Upper lobe of left lung (tissue), 6 donors: ENCODE data around the gene CPT1A. TPM values are rescaled to one million over a fixed set of nuclear protein-coding genes. Genes with fewer than 3 reads are reported as not detected.

Experiments
- ATAC-seq, 2 donors: fragments of 200-7000 bp; cut with Tn5 transposase; one replicate each; pipeline ENCODE4 v1.9.1; 2022; ENCODE audit warnings: mild to moderate bottlenecking in 2 of 2, moderate library complexity in 2 of 2; ENCODE audit not compliant: low FRiP score in 2 of 2
- DNase-seq, 2 donors: peaks; one replicate each; pipeline ENCODE4 v3.0.0-alpha.2; 2019 to 2020
- H3K27ac ChIP-seq, 4 donors: fragments of 200-600 bp; sonication (generic); one replicate each; pipeline ENCODE4 v1.5.1; 2016 to 2019
- H3K27me3 ChIP-seq, 4 donors: fragments of 200-600 bp; sonication (generic); one replicate each; pipeline ENCODE4 v1.5.1; 2017 to 2019
- H3K36me3 ChIP-seq, 4 donors: fragments of 200-600 bp; sonication (generic); one replicate each; pipeline ENCODE4 v1.5.1; 2016 to 2019
- H3K4me1 ChIP-seq, 4 donors: fragments of 200-600 bp; sonication (generic); one replicate each; pipeline ENCODE4 v1.5.1; 2018 to 2019
- H3K4me3 ChIP-seq, 4 donors: fragments of 200-600 bp; sonication (generic); one replicate each; pipeline ENCODE4 v1.5.1; 2017 to 2019; ENCODE audit warnings: mild to moderate bottlenecking in 2 of 4, moderate library complexity in 1 of 4
- H3K9me3 ChIP-seq, 4 donors: fragments of 200-600 bp; sonication (generic); one replicate each; pipeline ENCODE4 v1.5.1; 2018 to 2019
- CTCF ChIP-seq, 6 experiments: fragments of 450-650 bp in 4 of 6; fragments of 200-600 bp in 2 of 6; sonication (generic) in 2 of 6; IDR thresholded peaks; one replicate each; pipeline ENCODE4 v1.5.1; 2016 to 2019; ENCODE audit warnings: antibody characterized with exemption in 6 of 6
- EP300 ChIP-seq, 4 donors: sonication (generic); formaldehyde crosslinking; IDR thresholded peaks; one replicate each; pipeline ENCODE4 v1.5.1; 2017; ENCODE audit warnings: antibody characterized with exemption in 4 of 4, control low read depth in 2 of 4
- POLR2A ChIP-seq, 4 donors: fragments of 450-650 bp; IDR thresholded peaks; one replicate each; pipeline ENCODE4 v1.5.1; 2016 to 2017; ENCODE audit warnings: antibody characterized with exemption in 4 of 4, mild to moderate bottlenecking in 2 of 4
- POLR2AphosphoS5 ChIP-seq, 2 donors: sonication (generic); formaldehyde crosslinking; IDR thresholded peaks; one replicate each; pipeline ENCODE4 v1.5.1; 2017; ENCODE audit warnings: antibody characterized with exemption in 2 of 2
- WGBS, 2 donors: methylation state at CpG; one replicate each; pipeline ENCODE4 v1.1.5; 2017 to 2018; 5-methylcytosine and 5-hydroxymethylcytosine counted together
- total RNA-seq, 6 donors: library from RNA; depleted of rRNA in 4 of 6; stranded (reverse); fragments of >200 nt in 4 of 6; gene quantifications; one replicate each; pipeline versions ENCODE4 v1.1.0 to v1.2.1, GENCODE V29; 2016 to 2021
- donor health status: DM: no; HTN: no; CAD: no; lungs with moderate emphysema.
- donor health status: DM: no; HTN: yes; CAD: no; lungs with severe emphysema.

Gene CPT1A
- total RNA-seq, 6 donors from 2014 or later, result 38.2 to 91.8 (median 63.3) TPM

DNA sequence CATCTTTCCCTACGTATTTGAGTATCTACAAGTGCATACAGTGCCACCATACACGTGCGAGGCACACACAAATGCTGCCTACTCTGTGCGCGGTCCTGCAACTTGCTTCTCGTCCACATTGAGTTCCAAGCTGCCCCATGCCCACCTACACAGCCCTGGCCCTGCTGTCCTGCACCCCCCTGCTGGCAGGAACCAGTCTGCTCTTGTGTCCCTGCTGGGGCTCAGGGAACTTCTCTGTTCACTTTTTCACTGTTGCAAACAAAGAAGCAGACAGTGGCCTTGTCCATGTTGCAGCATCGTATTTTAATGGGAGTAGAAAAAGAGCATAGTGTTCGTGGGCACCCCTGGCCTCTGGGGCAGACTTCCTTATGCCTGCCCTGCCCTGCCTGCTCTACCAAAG is 14.0 kb downstream of the CPT1A start:
- peaks cover 31 to 55% (median 45%) of the 10 kb centered on the region in 4 donors for H3K4me1 ChIP-seq
- no peaks in the 10 kb centered on the region for H3K27me3 ChIP-seq
- DNase-seq (no peak), ATAC-seq (peak; percentile 25 to 33)
- 58 to 74% methylated on average over 7 to 8 of the region's 8 CpGs for WGBS, 2 donors
- peak overlapping the region in 1 of 4 donors; percentile 52 for H3K27ac ChIP-seq
- no peaks in the 10 kb centered on the region for H3K9me3 ChIP-seq
- H3K4me3 ChIP-seq, result no peak overlapping the region
- H3K36me3 ChIP-seq, result peaks cover 0 to 19% (median 4%) of the 10 kb centered on the region in 4 donors
- TF ChIP-seq POLR2A (IDR thresholded peaks at IDR 0.05), result no peak
- TF ChIP-seq EP300 (IDR thresholded peaks at IDR 0.05), result no peak
- peak in 1 of 6 experiments; percentile 8 for TF ChIP-seq CTCF (IDR thresholded peaks at IDR 0.05)

GRCh38 chr11:68826726-68827125 is 15.0 kb downstream of the CPT1A start:
- ATAC-seq, result no peak
- 92 to 97% methylated on average over 9 of the region's 9 CpGs for WGBS, 2 donors

GRCh38 chr11:68825571-68825970 is 16.1 kb downstream of the CPT1A start:
- Histone ChIP-seq H3K4me3 (no peak overlapping the region), H3K36me3 (peaks cover 0 to 29% (median 4%) of the 10 kb centered on the region in 4 donors), H3K9me3 (no peaks in the 10 kb centered on the region), H3K27me3 (no peaks in the 10 kb centered on the region), H3K27ac (no peak overlapping the region), H3K4me1 (peaks cover 22 to 41% (median 28%) of the 10 kb centered on the region in 4 donors)
- DNase-seq (peak in 1 of 2 donors; percentile 70), ATAC-seq (peak; percentile 30 to 76)
- TF ChIP-seq CTCF (IDR thresholded peaks at IDR 0.05) (peak in 3 of 6 experiments; percentile 13 to 42 (median 27)), POLR2A (IDR thresholded peaks at IDR 0.05) (no peak)
- 30 to 31% methylated on average over 4 to 7 of the region's 7 CpGs for WGBS, 2 donors

More at GRCh38 chr11:68826726-68827125, 15.0 kb downstream of the CPT1A start:
- Histone ChIP-seq H3K4me3 (no peak overlapping the region), H3K27ac (no peak overlapping the region), H3K4me1 (peaks cover 22 to 47% (median 36%) of the 10 kb centered on the region in 4 donors), H3K27me3 (no peaks in the 10 kb centered on the region), H3K9me3 (no peaks in the 10 kb centered on the region), H3K36me3 (peaks cover 0 to 27% (median 4%) of the 10 kb centered on the region in 4 donors)
- TF ChIP-seq EP300 (IDR thresholded peaks at IDR 0.05) (no peak), POLR2A (IDR thresholded peaks at IDR 0.05) (no peak), CTCF (IDR thresholded peaks at IDR 0.05) (no peak), POLR2AphosphoS5 (IDR thresholded peaks at IDR 0.05) (no peak)
- DNase-seq, result no peak

- DNase-seq (no peak), ATAC-seq (no peak)
- 87 to 97% methylated on average over 5 of the region's 5 CpGs for WGBS, 2 donors
- H3K4me1 ChIP-seq, result peaks cover 8 to 27% (median 10%) of the 10 kb centered on the region in 4 donors
- H3K4me3 ChIP-seq, result no peak overlapping the region
- H3K36me3 ChIP-seq, result peaks cover 0 to 12% (median 1%) of the 10 kb centered on the region in 4 donors
- no peaks in the 10 kb centered on the region for H3K27me3 ChIP-seq
- no peak for TF ChIP-seq POLR2AphosphoS5 (IDR thresholded peaks at IDR 0.05)
- no peak for TF ChIP-seq EP300 (IDR thresholded peaks at IDR 0.05)
- TF ChIP-seq CTCF (IDR thresholded peaks at IDR 0.05), result no peak
- no peak for TF ChIP-seq POLR2A (IDR thresholded peaks at IDR 0.05)
- no peak overlapping the region for H3K27ac ChIP-seq
- H3K9me3 ChIP-seq, result no peaks in the 10 kb centered on the region
Observed at GRCh38 chr11:68822546-68822945, 19.2 kb downstream of the CPT1A start.

DNA sequence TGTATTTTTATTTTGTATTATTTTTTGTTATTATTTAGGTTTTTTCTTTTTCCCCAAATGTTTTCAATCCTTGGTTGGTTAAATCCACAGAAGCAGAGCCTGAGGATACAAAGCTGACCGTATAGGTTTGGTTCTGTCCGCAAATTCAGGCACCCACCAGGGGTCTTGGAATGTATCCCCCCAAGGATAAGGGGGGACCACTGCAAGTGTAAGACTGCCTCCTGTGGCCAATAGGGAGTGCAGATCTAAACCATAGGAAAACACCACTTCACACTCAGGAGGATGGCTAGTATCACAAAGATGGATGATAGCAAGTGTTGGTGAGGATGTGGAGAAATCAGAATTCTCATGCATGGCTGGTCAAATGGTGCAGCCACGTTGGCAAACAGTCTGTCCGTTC is 20.0 kb downstream of the CPT1A start:
- no peaks in the 10 kb centered on the region for H3K27me3 ChIP-seq
- no peak overlapping the region for H3K4me3 ChIP-seq
- peaks cover 0 to 12% (median 1%) of the 10 kb centered on the region in 4 donors for H3K36me3 ChIP-seq
- TF ChIP-seq CTCF (IDR thresholded peaks at IDR 0.05) (no peak), POLR2AphosphoS5 (IDR thresholded peaks at IDR 0.05) (no peak), POLR2A (IDR thresholded peaks at IDR 0.05) (no peak), EP300 (IDR thresholded peaks at IDR 0.05) (no peak)
- H3K9me3 ChIP-seq, result no peaks in the 10 kb centered on the region
- no peak overlapping the region for H3K27ac ChIP-seq
- ATAC-seq (no peak), DNase-seq (no peak)
- peaks cover 6 to 28% (median 11%) of the 10 kb centered on the region in 4 donors for H3K4me1 ChIP-seq
- WGBS, 2 donors, result 53 to 80% methylated on average over 4 of the region's 4 CpGs
